HepG2 (cell line): ENCODE results near the gene EFCAB14. TPM values are rescaled to one million over a fixed set of nuclear protein-coding genes. Genes with fewer than 3 reads are reported as not detected.

Source experiments
- CCAR2 ChIP-seq: fragments of 200-400 bp; formaldehyde crosslinking; optimal IDR thresholded peaks from 2 replicates; pipeline ENCODE3; 2018; ENCODE audit warnings: low read depth, mild to moderate bottlenecking, low read length, moderate library complexity
- ELF1 ChIP-seq: sonication (generic); formaldehyde crosslinking; IDR thresholded peaks from 2 replicates; pipeline ENCODE4 v1.4.0; 2020; ENCODE audit warnings: missing genetic modification reagents
- FLYWCH1 ChIP-seq: sonication (generic); formaldehyde crosslinking; IDR thresholded peaks from 2 replicates; pipeline ENCODE4 v1.8.1; 2023; ENCODE audit warnings: mild to moderate bottlenecking, missing genetic modification reagents
- FOXK1 ChIP-seq: sonication (generic); formaldehyde crosslinking; IDR thresholded peaks from 2 replicates; pipeline ENCODE4 v1.4.0; 2020; ENCODE audit warnings: low read depth, missing genetic modification reagents, borderline replicate concordance
- FOXP1 ChIP-seq, 2 experiments: fragments of 450-650 bp in 1 of 2; IDR thresholded peaks; 2 replicates each; pipeline ENCODE4 v1.6.1; 2017 to 2018; ENCODE audit warnings: antibody characterized with exemption in 1 of 2
- HHEX ChIP-seq: IDR thresholded peaks from 2 replicates; pipeline ENCODE4 v1.6.1; 2016; ENCODE audit warnings: control low read depth
- HMG20B ChIP-seq: conservative IDR thresholded peaks from 2 replicates; pipeline ENCODE4 v1.6.1; 2016; ENCODE audit warnings: missing genetic modification reagents, missing compliant biosample characterization
- HNRNPL ChIP-seq: fragments of 200-400 bp; formaldehyde crosslinking; IDR thresholded peaks from 2 replicates; pipeline ENCODE4 v1.6.1; 2017; ENCODE audit warnings: mild to moderate bottlenecking, low read depth, low read length
- MBD4 ChIP-seq: IDR thresholded peaks from 2 replicates; pipeline ENCODE4 v1.6.1; 2012; ENCODE audit warnings: low read length, inconsistent platforms, borderline replicate concordance
- MYNN ChIP-seq: sonication (generic); formaldehyde crosslinking; IDR thresholded peaks from 2 replicates; pipeline ENCODE4 v1.4.0; 2020; ENCODE audit warnings: mild to moderate bottlenecking, low read depth, missing genetic modification reagents
- POGZ ChIP-seq: sonication (generic); formaldehyde crosslinking; IDR thresholded peaks from 2 replicates; pipeline ENCODE4 v1.4.0; 2020; ENCODE audit warnings: mild to moderate bottlenecking, missing genetic modification reagents
- PRMT3 ChIP-seq: sonication (generic); formaldehyde crosslinking; IDR thresholded peaks from 2 replicates; pipeline ENCODE4 v1.8.1; 2022; ENCODE audit warnings: low read depth, mild to moderate bottlenecking, moderate library complexity, missing genetic modification reagents, borderline replicate concordance
- RAD21 ChIP-seq: fragments of 450-650 bp; formaldehyde crosslinking; IDR thresholded peaks from 2 replicates; pipeline ENCODE4 v1.5.0; 2020; ENCODE audit warnings: mild to moderate bottlenecking
- RELA ChIP-seq: sonication (generic); formaldehyde crosslinking; IDR thresholded peaks from 2 replicates; pipeline ENCODE4 v1.4.0; 2020; ENCODE audit warnings: missing genetic modification reagents
- TGIF2 ChIP-seq: IDR thresholded peaks from 2 replicates; pipeline ENCODE4 v1.6.1; 2016; ENCODE audit warnings: control low read depth, missing compliant biosample characterization
- YY1 ChIP-seq: IDR thresholded peaks from 2 replicates; pipeline ENCODE4 v1.6.1; 2011; ENCODE audit warnings: low read length, low read depth, moderate library complexity, mild to moderate bottlenecking; ENCODE audit not compliant: insufficient read depth, insufficient replicate concordance
- ZBTB38 ChIP-seq: sonication (generic); formaldehyde crosslinking; IDR thresholded peaks from 2 replicates; pipeline ENCODE4 v1.5.1; 2020; ENCODE audit warnings: mild to moderate bottlenecking, missing genetic modification reagents
- ZFY ChIP-seq: sonication (generic); formaldehyde crosslinking; IDR thresholded peaks from 2 replicates; pipeline ENCODE4 v1.4.0; 2020; ENCODE audit warnings: missing genetic modification reagents
- ZMAT5 ChIP-seq: sonication (generic); formaldehyde crosslinking; IDR thresholded peaks from 2 replicates; pipeline ENCODE4 v1.5.0; 2020; ENCODE audit warnings: mild to moderate bottlenecking, low read depth, missing genetic modification reagents, borderline replicate concordance
- ZMYM3 ChIP-seq: sonication (generic); formaldehyde crosslinking; IDR thresholded peaks from 2 replicates; pipeline ENCODE4 v1.5.1; 2020; ENCODE audit warnings: mild to moderate bottlenecking, missing genetic modification reagents
- ZMYM4 ChIP-seq: sonication (generic); formaldehyde crosslinking; IDR thresholded peaks from 2 replicates; pipeline ENCODE4 v1.8.1; 2023; ENCODE audit warnings: mild to moderate bottlenecking, missing genetic modification reagents
- ZNF138 ChIP-seq: sonication (generic); formaldehyde crosslinking; IDR thresholded peaks from 2 replicates; pipeline ENCODE4 v1.5.0; 2020; ENCODE audit warnings: mild to moderate bottlenecking, low read depth, missing genetic modification reagents
- ZNF329 ChIP-seq: sonication (generic); formaldehyde crosslinking; IDR thresholded peaks from 2 replicates; pipeline ENCODE4 v1.9.0; 2021; ENCODE audit warnings: low read depth, mild to moderate bottlenecking, missing genetic modification reagents
- ZNF451 ChIP-seq: sonication (generic); formaldehyde crosslinking; IDR thresholded peaks from 2 replicates; pipeline ENCODE4 v1.5.0; 2020; ENCODE audit warnings: mild to moderate bottlenecking, missing genetic modification reagents
- ZNF484 ChIP-seq: sonication (generic); formaldehyde crosslinking; IDR thresholded peaks from 2 replicates; pipeline ENCODE4 v1.5.1; 2020; ENCODE audit warnings: mild to moderate bottlenecking, low read depth, missing genetic modification reagents, borderline replicate concordance
- ZNF562 ChIP-seq: sonication (generic); formaldehyde crosslinking; IDR thresholded peaks from 2 replicates; pipeline ENCODE4 v1.8.0; 2022; ENCODE audit warnings: missing genetic modification reagents, borderline replicate concordance
- ZNF589 ChIP-seq: sonication (generic); formaldehyde crosslinking; conservative IDR thresholded peaks from 2 replicates; pipeline ENCODE4 v1.8.0; 2022; ENCODE audit warnings: mild to moderate bottlenecking, moderate library complexity, missing genetic modification reagents
- ZNF619 ChIP-seq: sonication (generic); formaldehyde crosslinking; IDR thresholded peaks from 2 replicates; pipeline ENCODE4 v1.4.0; 2020; ENCODE audit warnings: mild to moderate bottlenecking, missing genetic modification reagents
- ZNF670 ChIP-seq: sonication (generic); formaldehyde crosslinking; IDR thresholded peaks from 2 replicates; pipeline ENCODE4 v1.8.0; 2022; ENCODE audit warnings: mild to moderate bottlenecking, missing genetic modification reagents, borderline replicate concordance
- ZNF674 ChIP-seq: sonication (generic); formaldehyde crosslinking; IDR thresholded peaks from 2 replicates; pipeline ENCODE4 v1.5.0; 2020; ENCODE audit warnings: low read depth, mild to moderate bottlenecking, missing genetic modification reagents
- ZNF747 ChIP-seq: sonication (generic); formaldehyde crosslinking; IDR thresholded peaks from 2 replicates; pipeline ENCODE4 v1.8.1; 2023; ENCODE audit warnings: missing genetic modification reagents, mild to moderate bottlenecking, borderline replicate concordance
- ZSCAN29 ChIP-seq: sonication (generic); formaldehyde crosslinking; conservative IDR thresholded peaks from 2 replicates; pipeline ENCODE4 v1.4.0; 2020; ENCODE audit warnings: mild to moderate bottlenecking, missing genetic modification reagents
- polyA plus RNA-seq, 8 experiments: library from polyadenylated mRNA; depleted of rRNA in 3 of 8; stranded (reverse) in 7 of 8; unstranded in 1 of 8; fragments of >200 nt; fragmentation: Illumina TruSeq in 4 of 8; extraction: Trizol in 4 of 8; gene quantifications; 2 replicates each; pipeline versions ENCODE4 v1.2.1 to v1.2.3, GENCODE V29; 2011 to 2016; ENCODE audit warnings: low read depth in 4 of 8, missing spikeins in 1 of 8, mixed read lengths in 1 of 8; ENCODE audit not compliant: insufficient read depth in 1 of 8
- total RNA-seq, 5 experiments: library from RNA; depleted of rRNA; stranded (reverse); fragments of >200 nt; fragmentation: Illumina TruSeq; extraction: Trizol; gene quantifications; 2 replicates each; pipeline ENCODE4 v1.2.3, GENCODE V29; 2016; ENCODE audit warnings: low read depth in 1 of 5

Gene EFCAB14
- total and polyA plus RNA-seq, 2 of the 13 experiments (the other 11 are each of a cell fraction or from before 2014, with no cell fraction given): 13.4 to 17.9 TPM

GRCh38 chr1:46718727-46719622 is at the start of gene EFCAB14 (continued):
- TF ChIP-seq HMG20B: no peak
- peak; percentile 95 for TF ChIP-seq ELF1 (CRISPR knock-in tag)
- no peak for TF ChIP-seq ZNF329
- no peak for TF ChIP-seq FLYWCH1 (CRISPR knock-in tag)
- no peak for TF ChIP-seq ZNF589 (CRISPR knock-in tag)
- TF ChIP-seq ZNF619 (CRISPR knock-in tag): no peak
- TF ChIP-seq ZNF138 (CRISPR knock-in tag): 0 out of 2 replicates have a peak, but pooled peaks have one; percentile 71
- no peak for TF ChIP-seq ZMYM3 (CRISPR knock-in tag)
- TF ChIP-seq ZNF670 (CRISPR knock-in tag): peak; percentile 36; the same call in 1 of the 2 replicates
- no peak for TF ChIP-seq RELA
- no peak for TF ChIP-seq ZNF484 (CRISPR knock-in tag)
- TF ChIP-seq HHEX: no peak
- TF ChIP-seq ZNF747 (CRISPR knock-in tag): peak; percentile 88; the same call in 1 of the 2 replicates
- peak; percentile 52; the same call in 1 of the 2 replicates for TF ChIP-seq ZNF451 (CRISPR knock-in tag)
- TF ChIP-seq HNRNPL: no peak
- peak; percentile 64 for TF ChIP-seq YY1
- peak; percentile 77; the same call in 1 of the 2 replicates for TF ChIP-seq FOXK1
- TF ChIP-seq RAD21: no peak
- TF ChIP-seq ZMAT5: no peak
- TF ChIP-seq MBD4: no peak
- no peak for TF ChIP-seq CCAR2
- no peak for TF ChIP-seq ZSCAN29 (CRISPR knock-in tag)
- peak; percentile 39; the same call in 1 of the 2 replicates for TF ChIP-seq ZBTB38 (CRISPR knock-in tag)
- TF ChIP-seq PRMT3 (CRISPR knock-in tag): no peak
- TF ChIP-seq FOXP1 (IDR thresholded peaks at IDR 0.05): no peak
- TF ChIP-seq FOXP1 (CRISPR knock-in tag; IDR thresholded peaks at IDR 0.05): no peak
- peak; percentile 86 for TF ChIP-seq ZMYM4 (CRISPR knock-in tag)
- TF ChIP-seq POGZ (CRISPR knock-in tag): peak; percentile 72
- TF ChIP-seq ZFY (CRISPR knock-in tag): peak; percentile 88
- TF ChIP-seq ZNF674: no peak
- TF ChIP-seq MYNN (CRISPR knock-in tag): no peak
- TF ChIP-seq ZNF562 (CRISPR knock-in tag): no peak
- TF ChIP-seq TGIF2: peak; percentile 74; the same call in 1 of the 2 replicates
